Spleen (tissue), 11 donors: Measurements from ENCODE around the gene GLIS1. TPM values are rescaled to one million over a fixed set of nuclear protein-coding genes. Genes with fewer than 3 reads are reported as not detected.
A peak's percentile ranks its signal among the peaks of the same experiment; 100 is the strongest.

Source experiments
- DNase-seq: peaks from one replicate; pipeline ENCODE4 v3.0.0-alpha.2; 2020
- H3K27ac ChIP-seq, 8 donors: fragments of 200-600 bp; sonication (generic) in 7 of 8; 1 replicate in 4 of 8; 2 replicates in 4 of 8; pipeline versions ENCODE4 v1.5.0 to v1.8.0; 2016 to 2021; ENCODE audit warnings: inconsistent platforms in 4 of 8, mild to moderate bottlenecking in 4 of 8, moderate library complexity in 1 of 8
- H3K27me3 ChIP-seq, 7 donors: fragments of 200-600 bp; sonication (generic) in 6 of 7; replicated peaks in 1 of 7; 1 replicate in 4 of 7; 2 replicates in 3 of 7; pipeline versions ENCODE4 v1.5.0 to v1.8.0; 2016 to 2021; ENCODE audit warnings: inconsistent platforms in 3 of 7, mild to moderate bottlenecking in 1 of 7
- H3K36me3 ChIP-seq, 6 donors: fragments of 200-600 bp; sonication (generic) in 5 of 6; 1 replicate in 4 of 6; 2 replicates in 2 of 6; pipeline versions ENCODE4 v1.5.0 to v1.8.0; 2016 to 2021; ENCODE audit warnings: inconsistent platforms in 2 of 6
- H3K4me1 ChIP-seq, 6 donors: fragments of 200-600 bp; sonication (generic) in 5 of 6; 1 replicate in 3 of 6; 2 replicates in 3 of 6; pipeline versions ENCODE4 v1.5.0 to v1.8.0; 2016 to 2021; ENCODE audit warnings: inconsistent platforms in 3 of 6
- H3K4me3 ChIP-seq, 8 donors: fragments of 200-600 bp; sonication (generic) in 7 of 8; 1 replicate in 4 of 8; 2 replicates in 4 of 8; pipeline versions ENCODE4 v1.5.0 to v1.8.0; 2016 to 2021; ENCODE audit warnings: inconsistent platforms in 4 of 8, mild to moderate bottlenecking in 4 of 8, moderate library complexity in 2 of 8
- H3K9me3 ChIP-seq, 8 donors: fragments of 200-600 bp; sonication (generic) in 7 of 8; 1 replicate in 4 of 8; 2 replicates in 4 of 8; pipeline versions ENCODE4 v1.5.0 to v1.8.0; 2016 to 2021; ENCODE audit warnings: inconsistent platforms in 4 of 8
- CTCF ChIP-seq, 11 experiments: fragments of 200-600 bp in 7 of 11; fragments of 450-650 bp in 4 of 11; sonication (generic) in 4 of 11; IDR thresholded peaks in 8 of 11; conservative IDR thresholded peaks in 3 of 11; 1 replicate in 7 of 11; 2 replicates in 4 of 11; pipeline versions ENCODE4 v1.4.0 to v1.8.0; 2016 to 2021; ENCODE audit warnings: antibody characterized with exemption in 11 of 11, inconsistent platforms in 4 of 11, mild to moderate bottlenecking in 1 of 11
- POLR2A ChIP-seq, 3 donors: fragments of 450-650 bp; IDR thresholded peaks; one replicate each; pipeline ENCODE4 v1.5.1; 2017; ENCODE audit warnings: antibody characterized with exemption in 3 of 3, mild to moderate bottlenecking in 1 of 3
- POLR2AphosphoS5 ChIP-seq, 3 donors: sonication (generic); formaldehyde crosslinking; IDR thresholded peaks; one replicate each; pipeline ENCODE4 v1.5.1; 2017; ENCODE audit warnings: antibody characterized with exemption in 3 of 3
- WGBS, 5 donors: extraction: QIAGEN DNeasy Blood & Tissue Kit in 3 of 5; methylation state at CpG; one replicate each; pipeline versions ENCODE4 v1.1.5 to v1.1.7; 2013 to 2018; 5-methylcytosine and 5-hydroxymethylcytosine counted together
- intact Hi-C: fragments of 100-400 bp; cut with DNase I; formaldehyde crosslinking; loops from one replicate; pipeline ENCODE4 v1.15.0; 2023; ENCODE audit warnings: low total_unique reads
- polyA plus RNA-seq, 3 donors: library from polyadenylated mRNA; stranded (reverse); fragments of 200-250 nt; gene quantifications; one replicate each; pipeline ENCODE4 v1.2.1, GENCODE V29; 2013
- total RNA-seq, 7 donors: library from RNA; depleted of rRNA in 3 of 7; stranded (reverse); fragments of >200 nt in 3 of 7; fragmentation: NEBNext Ultra II Directional in 4 of 7; extraction: Animal tissue kit (Norgen Biotek cat#: 25700) in 4 of 7; gene quantifications; one replicate each; pipeline versions ENCODE4 v1.1.0 to v1.2.1, GENCODE V29; 2016 to 2021
- donor health status: healthy with polysubstance abuse.
- donor health status: DM: no; HTN: no; CAD: no; lungs with moderate emphysema.
- donor health status: DM: no; HTN: no; CAD: no.
- donor health status: Bipolar disorder and iron deficiency.
- donor health status: healthy.
- donor health status: DM: no; HTN: no; CAD: no.
- donor health status: DM: yes; HTN: yes; CAD: no.

GLIS1 gene
- total and polyA plus RNA-seq, 10 donors, result 0.04 to 0.39 (median 0.26) TPM; not detected in 5

GRCh38 chr1:53601867-53602775, 136.8 kb downstream of the GLIS1 start:
- Histone ChIP-seq H3K4me3 (no peak overlapping the region), H3K4me1 (no peaks in the 10 kb centered on the region), H3K27me3 (peaks cover 0 to 5% (median 0%) of the 10 kb centered on the region in 7 donors), H3K9me3 (no peaks in the 10 kb centered on the region), H3K36me3 (no peaks in the 10 kb centered on the region), H3K27ac (no peak overlapping the region)
- intact Hi-C loops, result no loop called here
- peak; percentile 61 for DNase-seq
- no peak for TF ChIP-seq POLR2A (IDR thresholded peaks at IDR 0.05)
- TF ChIP-seq POLR2AphosphoS5 (IDR thresholded peaks at IDR 0.05), result no peak
- TF ChIP-seq CTCF (IDR thresholded peaks at IDR 0.05 in 8 of 11, conservative IDR thresholded peaks at IDR 0.05 in 3 of 11), result no peak
- WGBS, 5 donors, result 86 to 91% (median 88%) methylated on average over 18 to 21 of the region's 21 CpGs

- peak overlapping the region in 1 of 8 donors; percentile 28 for H3K27ac ChIP-seq
- H3K9me3 ChIP-seq, result no peaks in the 10 kb centered on the region
- no peaks in the 10 kb centered on the region for H3K27me3 ChIP-seq
- no peak for TF ChIP-seq CTCF (IDR thresholded peaks at IDR 0.05 in 8 of 11, conservative IDR thresholded peaks at IDR 0.05 in 3 of 11)
- TF ChIP-seq POLR2AphosphoS5 (IDR thresholded peaks at IDR 0.05), result no peak
- no peak for TF ChIP-seq POLR2A (IDR thresholded peaks at IDR 0.05)
- intact Hi-C loops, result no loop called here
- 87 to 90% (median 88%) methylated on average over 11 of the region's 11 CpGs for WGBS, 5 donors
- no peaks in the 10 kb centered on the region for H3K36me3 ChIP-seq
- H3K4me1 ChIP-seq, result no peaks in the 10 kb centered on the region
- peak; percentile 62 for DNase-seq
- H3K4me3 ChIP-seq, result no peak overlapping the region
Measured at GRCh38 chr1:53601031-53601745, 137.8 kb downstream of the GLIS1 start.

- 53 to 62% (median 57%) methylated on average over 8 of the region's 8 CpGs for WGBS, 5 donors
- peak overlapping the region in 1 of 8 donors; percentile 28 for H3K27ac ChIP-seq
- no peak overlapping the region for H3K4me3 ChIP-seq
- intact Hi-C loops, result no loop called here
- no peaks in the 10 kb centered on the region for H3K4me1 ChIP-seq
- H3K27me3 ChIP-seq, result no peaks in the 10 kb centered on the region
- H3K9me3 ChIP-seq, result no peaks in the 10 kb centered on the region
- no peaks in the 10 kb centered on the region for H3K36me3 ChIP-seq
- peak; percentile 81 for DNase-seq
- TF ChIP-seq CTCF (IDR thresholded peaks at IDR 0.05 in 8 of 11, conservative IDR thresholded peaks at IDR 0.05 in 3 of 11), result peak in 1 of 11 experiments; percentile 13
- no peak for TF ChIP-seq POLR2A (IDR thresholded peaks at IDR 0.05)
- TF ChIP-seq POLR2AphosphoS5 (IDR thresholded peaks at IDR 0.05), result peak in 1 of 3 donors; percentile 49
Measured at GRCh38 chr1:53600561-53600960, 138.4 kb downstream of the GLIS1 start.

- Histone ChIP-seq H3K4me3 (no peak overlapping the region), H3K4me1 (no peaks in the 10 kb centered on the region), H3K36me3 (no peaks in the 10 kb centered on the region), H3K9me3 (no peaks in the 10 kb centered on the region), H3K27ac (peak overlapping the region in 2 of 8 donors; percentile 30 to 52), H3K27me3 (no peaks in the 10 kb centered on the region)
- intact Hi-C loops, result no loop called here
- peak; percentile 56 for DNase-seq
- no peak for TF ChIP-seq CTCF (IDR thresholded peaks at IDR 0.05 in 8 of 11, conservative IDR thresholded peaks at IDR 0.05 in 3 of 11)
- no peak for TF ChIP-seq POLR2A (IDR thresholded peaks at IDR 0.05)
- WGBS, 5 donors, result 51 to 81% (median 64%) methylated on average over 4 to 5 of the region's 5 CpGs
Measured at GRCh38 chr1:53600001-53600400, 139.0 kb downstream of the GLIS1 start.
